GM23338 (cell line): Measurements from ENCODE around the gene GDA. TPM values are rescaled to one million over a fixed set of nuclear protein-coding genes. Genes with fewer than 3 reads are reported as not detected.

ENCODE experiments used
- ATAC-seq: fragments of 200-7000 bp; cut with Tn5 transposase; 3 replicates; pipeline ENCODE4 v1.9.1; 2020
- DNase-seq: peaks from one replicate; pipeline ENCODE4 v3.0.0-alpha.2; 2015; ENCODE audit warnings: low spot score
- H2AFZ ChIP-seq: fragments of 200-600 bp; sonication (generic); 2 replicates; pipeline ENCODE4 v1.8.0; 2016; ENCODE audit warnings: antibody characterized with exemption, mild to moderate bottlenecking, moderate library complexity
- H3F3A ChIP-seq: fragments of 200-600 bp; sonication (generic); replicated peaks from 2 replicates; pipeline ENCODE4 v1.8.0; 2017; ENCODE audit warnings: antibody characterized with exemption, mixed run types, low read depth
- H3K27ac ChIP-seq: fragments of 200-600 bp; sonication (generic); 2 replicates; pipeline ENCODE4 v1.6.1; 2016; ENCODE audit warnings: low read depth
- H3K27me3 ChIP-seq: fragments of 200-600 bp; sonication (generic); 2 replicates; pipeline ENCODE4 v1.8.0; 2016; ENCODE audit warnings: mild to moderate bottlenecking, mixed run types, moderate library complexity; ENCODE audit not compliant: insufficient read depth
- H3K36me3 ChIP-seq: fragments of 200-600 bp; sonication (generic); 2 replicates; pipeline ENCODE4 v1.8.0; 2016; ENCODE audit warnings: mild to moderate bottlenecking; ENCODE audit not compliant: insufficient read depth
- H3K4me1 ChIP-seq: fragments of 200-600 bp; sonication (generic); 2 replicates; pipeline ENCODE4 v1.8.0; 2016; ENCODE audit warnings: mild to moderate bottlenecking, moderate library complexity; ENCODE audit not compliant: insufficient read depth
- H3K4me2 ChIP-seq: fragments of 200-600 bp; sonication (generic); 2 replicates; pipeline ENCODE4 v1.7.1; 2017; ENCODE audit warnings: mixed run types
- H3K4me3 ChIP-seq: fragments of 200-600 bp; sonication (generic); 2 replicates; pipeline ENCODE4 v1.6.1; 2016; ENCODE audit warnings: mixed run types
- H3K79me2 ChIP-seq: fragments of 200-600 bp; sonication (generic); replicated peaks from 2 replicates; pipeline ENCODE4 v1.8.0; 2017; ENCODE audit warnings: mild to moderate bottlenecking; ENCODE audit not compliant: insufficient read depth
- H3K9me2 ChIP-seq: fragments of 200-600 bp; sonication (generic); 2 replicates; pipeline ENCODE4 v1.8.0; 2017; ENCODE audit not compliant: insufficient read depth
- H4K20me1 ChIP-seq: fragments of 200-600 bp; sonication (generic); replicated peaks from 2 replicates; pipeline ENCODE4 v1.8.0; 2017; ENCODE audit warnings: mild to moderate bottlenecking; ENCODE audit not compliant: insufficient read depth
- H3K27ac Mint-ChIP-seq: 2 replicates; pipeline ENCODE4 v1.8.0; 2020; ENCODE audit warnings: inconsistent platforms, mild to moderate bottlenecking, moderate library complexity, mixed read lengths
- H3K27me3 Mint-ChIP-seq: 3 replicates; pipeline ENCODE4 v1.8.0; 2022; ENCODE audit warnings: low read depth, mild to moderate bottlenecking, moderate library complexity, mixed read lengths, inconsistent platforms; ENCODE audit not compliant: insufficient read depth, poor library complexity
- H3K36me3 Mint-ChIP-seq: 3 replicates; pipeline ENCODE4 v1.8.0; 2021; ENCODE audit warnings: low read depth, mild to moderate bottlenecking, inconsistent platforms, moderate library complexity, mixed read lengths
- H3K4me1 Mint-ChIP-seq: 3 replicates; pipeline ENCODE4 v1.8.0; 2020; ENCODE audit warnings: mild to moderate bottlenecking, inconsistent platforms, mixed read lengths
- H3K4me3 Mint-ChIP-seq: 3 replicates; pipeline ENCODE4 v1.8.0; 2021; ENCODE audit warnings: moderate library complexity, mild to moderate bottlenecking, inconsistent platforms, mixed read lengths
- H3K9me3 Mint-ChIP-seq: 3 replicates; pipeline ENCODE4 v1.8.0; 2020; ENCODE audit warnings: moderate library complexity, mild to moderate bottlenecking, inconsistent platforms, mixed read lengths
- CREB1 ChIP-seq: fragments of 250-450 bp; sonication (Bioruptor Pico); IDR thresholded peaks from 2 replicates; pipeline ENCODE4 v1.5.0; 2020; ENCODE audit warnings: low read depth, mild to moderate bottlenecking, moderate library complexity
- EZH2 ChIP-seq: fragments of 200-600 bp; sonication (generic); IDR thresholded peaks from one replicate; pipeline ENCODE4 v1.8.0; 2017; ENCODE audit warnings: antibody characterized with exemption, mild to moderate bottlenecking, low read depth; ENCODE audit not compliant: unreplicated experiment
- EZH2phosphoT487 ChIP-seq: fragments of 200-600 bp; sonication (generic); IDR thresholded peaks from one replicate; pipeline ENCODE4 v1.8.1; 2018; ENCODE audit warnings: antibody characterized with exemption; ENCODE audit not compliant: unreplicated experiment
- JUNB ChIP-seq: IDR thresholded peaks from one replicate; pipeline ENCODE4 v1.6.1; 2016; ENCODE audit warnings: antibody characterized with exemption; ENCODE audit not compliant: unreplicated experiment
- NANOG ChIP-seq: IDR thresholded peaks from 2 replicates; pipeline ENCODE4 v1.6.1; 2016; ENCODE audit warnings: antibody characterized with exemption, borderline replicate concordance
- POLR2AphosphoS5 ChIP-seq: IDR thresholded peaks from 2 replicates; pipeline ENCODE4 v1.6.1; 2016; ENCODE audit warnings: antibody characterized with exemption, low read depth
- STAT1 ChIP-seq: IDR thresholded peaks from one replicate; pipeline ENCODE4 v1.6.1; 2016; ENCODE audit warnings: antibody characterized with exemption; ENCODE audit not compliant: unreplicated experiment
- ZNF114 ChIP-seq: fragments of 250-450 bp; sonication (Bioruptor Pico); IDR thresholded peaks from 2 replicates; pipeline ENCODE4 v1.5.0; 2020; ENCODE audit warnings: mild to moderate bottlenecking, moderate library complexity
- ZNF331 ChIP-seq: fragments of 250-450 bp; sonication (Bioruptor Pico); IDR thresholded peaks from 2 replicates; pipeline ENCODE4 v1.5.0; 2020; ENCODE audit warnings: low read depth, mild to moderate bottlenecking, moderate library complexity
- polyA plus RNA-seq: library from polyadenylated mRNA; unstranded; fragments of >200 nt; fragmentation: Nextera tagmentation; extraction: Ambion mirVana; gene quantifications from 2 replicates; pipeline ENCODE4 v1.2.1, GENCODE V29; 2016
- total RNA-seq: library from RNA; depleted of rRNA; stranded (reverse); fragments of >200 nt; shearing (Covaris generic); gene quantifications from 2 replicates; pipeline ENCODE4 v1.2.3, GENCODE V29; 2014
- TF ChIP-seq, protein P1 (sequence below): IDR thresholded peaks from 2 replicates; pipeline ENCODE4 v1.6.1; 2016; ENCODE audit warnings: antibody characterized with exemption
- TF ChIP-seq, protein P2 (sequence below): IDR thresholded peaks from one replicate; pipeline ENCODE4 v1.6.1; 2018; ENCODE audit warnings: antibody characterized with exemption; ENCODE audit not compliant: unreplicated experiment
- TF ChIP-seq, protein P3 (sequence below): fragments of 250-450 bp; sonication (Bioruptor Pico); IDR thresholded peaks from 2 replicates; pipeline ENCODE4 v1.5.0; 2020; ENCODE audit warnings: mild to moderate bottlenecking, moderate library complexity
- TF ChIP-seq, protein P4 (sequence below), 2 experiments: fragments of 200-600 bp in 1 of 2; sonication (generic) in 1 of 2; conservative IDR thresholded peaks; 2 replicates each; pipeline versions ENCODE4 v1.5.1 to v1.6.1; 2016 to 2017; ENCODE audit warnings: antibody characterized with exemption in 2 of 2, low read depth in 2 of 2, mild to moderate bottlenecking in 2 of 2, moderate library complexity in 1 of 2

GDA gene
- total and polyA plus RNA-seq, 2 experiments from 2014 or later = 4.0 to 5.8 TPM

DNA sequence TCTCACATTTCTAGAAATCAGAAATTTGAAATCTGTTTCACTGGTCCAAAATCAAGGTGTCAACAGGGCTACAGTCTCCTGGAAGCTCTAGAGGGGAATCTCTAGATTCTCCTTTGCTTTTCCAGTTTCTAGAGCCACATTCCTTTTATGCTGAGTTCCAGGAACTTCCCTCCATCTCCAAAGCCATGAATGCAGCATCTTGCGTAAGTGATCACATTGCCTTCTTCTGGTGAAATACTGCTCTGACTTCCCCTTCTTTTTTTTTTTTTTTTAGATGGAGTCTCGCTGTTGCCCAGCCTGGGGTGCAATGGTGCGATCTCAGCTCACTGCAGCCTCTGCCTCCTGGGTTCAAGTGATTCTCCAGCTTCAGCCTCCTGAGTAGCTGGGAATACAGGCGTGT is 23.8 kb downstream of the GDA start:
- H3K36me3 Mint-ChIP-seq = no peaks in the 10 kb centered on the region
- H3K4me1 ChIP-seq = no peaks in the 10 kb centered on the region
- no peaks in the 10 kb centered on the region for H3K9me3 Mint-ChIP-seq
- H3K4me1 Mint-ChIP-seq = peaks cover 4% of the 10 kb centered on the region; the same call in 2 of the 3 replicates
- no peaks in the 10 kb centered on the region for H3K79me2 ChIP-seq
- no peak overlapping the region for H3K4me2 ChIP-seq
- H3K27me3 ChIP-seq = no peaks in the 10 kb centered on the region
- H3K9me2 ChIP-seq = no peaks in the 10 kb centered on the region
- H3F3A ChIP-seq = no peaks in the 10 kb centered on the region
- H3K27me3 Mint-ChIP-seq = peaks cover 2% of the 10 kb centered on the region
- H3K27ac Mint-ChIP-seq = no peak overlapping the region
- no peak overlapping the region for H3K4me3 ChIP-seq
- DNase-seq (peak; percentile 14), ATAC-seq (no peak)
- no peaks in the 10 kb centered on the region for H4K20me1 ChIP-seq
- H3K36me3 ChIP-seq = no peaks in the 10 kb centered on the region
- no peak overlapping the region for H3K27ac ChIP-seq
- no peak overlapping the region for H3K4me3 Mint-ChIP-seq
- no peak overlapping the region for H2AFZ ChIP-seq
- no peak for TF ChIP-seq CREB1 (CRISPR knock-in tag)
- TF ChIP-seq EZH2phosphoT487 = no peak
- TF ChIP-seq, protein P1, sequence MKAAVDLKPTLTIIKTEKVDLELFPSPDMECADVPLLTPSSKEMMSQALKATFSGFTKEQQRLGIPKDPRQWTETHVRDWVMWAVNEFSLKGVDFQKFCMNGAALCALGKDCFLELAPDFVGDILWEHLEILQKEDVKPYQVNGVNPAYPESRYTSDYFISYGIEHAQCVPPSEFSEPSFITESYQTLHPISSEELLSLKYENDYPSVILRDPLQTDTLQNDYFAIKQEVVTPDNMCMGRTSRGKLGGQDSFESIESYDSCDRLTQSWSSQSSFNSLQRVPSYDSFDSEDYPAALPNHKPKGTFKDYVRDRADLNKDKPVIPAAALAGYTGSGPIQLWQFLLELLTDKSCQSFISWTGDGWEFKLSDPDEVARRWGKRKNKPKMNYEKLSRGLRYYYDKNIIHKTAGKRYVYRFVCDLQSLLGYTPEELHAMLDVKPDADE = no peak
- TF ChIP-seq, protein P2, sequence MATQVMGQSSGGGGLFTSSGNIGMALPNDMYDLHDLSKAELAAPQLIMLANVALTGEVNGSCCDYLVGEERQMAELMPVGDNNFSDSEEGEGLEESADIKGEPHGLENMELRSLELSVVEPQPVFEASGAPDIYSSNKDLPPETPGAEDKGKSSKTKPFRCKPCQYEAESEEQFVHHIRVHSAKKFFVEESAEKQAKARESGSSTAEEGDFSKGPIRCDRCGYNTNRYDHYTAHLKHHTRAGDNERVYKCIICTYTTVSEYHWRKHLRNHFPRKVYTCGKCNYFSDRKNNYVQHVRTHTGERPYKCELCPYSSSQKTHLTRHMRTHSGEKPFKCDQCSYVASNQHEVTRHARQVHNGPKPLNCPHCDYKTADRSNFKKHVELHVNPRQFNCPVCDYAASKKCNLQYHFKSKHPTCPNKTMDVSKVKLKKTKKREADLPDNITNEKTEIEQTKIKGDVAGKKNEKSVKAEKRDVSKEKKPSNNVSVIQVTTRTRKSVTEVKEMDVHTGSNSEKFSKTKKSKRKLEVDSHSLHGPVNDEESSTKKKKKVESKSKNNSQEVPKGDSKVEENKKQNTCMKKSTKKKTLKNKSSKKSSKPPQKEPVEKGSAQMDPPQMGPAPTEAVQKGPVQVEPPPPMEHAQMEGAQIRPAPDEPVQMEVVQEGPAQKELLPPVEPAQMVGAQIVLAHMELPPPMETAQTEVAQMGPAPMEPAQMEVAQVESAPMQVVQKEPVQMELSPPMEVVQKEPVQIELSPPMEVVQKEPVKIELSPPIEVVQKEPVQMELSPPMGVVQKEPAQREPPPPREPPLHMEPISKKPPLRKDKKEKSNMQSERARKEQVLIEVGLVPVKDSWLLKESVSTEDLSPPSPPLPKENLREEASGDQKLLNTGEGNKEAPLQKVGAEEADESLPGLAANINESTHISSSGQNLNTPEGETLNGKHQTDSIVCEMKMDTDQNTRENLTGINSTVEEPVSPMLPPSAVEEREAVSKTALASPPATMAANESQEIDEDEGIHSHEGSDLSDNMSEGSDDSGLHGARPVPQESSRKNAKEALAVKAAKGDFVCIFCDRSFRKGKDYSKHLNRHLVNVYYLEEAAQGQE = no peak
- TF ChIP-seq POLR2AphosphoS5 = no peak
- no peak for TF ChIP-seq NANOG
- TF ChIP-seq STAT1 = no peak
- TF ChIP-seq JUNB = no peak
- no peak for TF ChIP-seq ZNF114
- TF ChIP-seq EZH2 = no peak
- TF ChIP-seq, protein P3, sequence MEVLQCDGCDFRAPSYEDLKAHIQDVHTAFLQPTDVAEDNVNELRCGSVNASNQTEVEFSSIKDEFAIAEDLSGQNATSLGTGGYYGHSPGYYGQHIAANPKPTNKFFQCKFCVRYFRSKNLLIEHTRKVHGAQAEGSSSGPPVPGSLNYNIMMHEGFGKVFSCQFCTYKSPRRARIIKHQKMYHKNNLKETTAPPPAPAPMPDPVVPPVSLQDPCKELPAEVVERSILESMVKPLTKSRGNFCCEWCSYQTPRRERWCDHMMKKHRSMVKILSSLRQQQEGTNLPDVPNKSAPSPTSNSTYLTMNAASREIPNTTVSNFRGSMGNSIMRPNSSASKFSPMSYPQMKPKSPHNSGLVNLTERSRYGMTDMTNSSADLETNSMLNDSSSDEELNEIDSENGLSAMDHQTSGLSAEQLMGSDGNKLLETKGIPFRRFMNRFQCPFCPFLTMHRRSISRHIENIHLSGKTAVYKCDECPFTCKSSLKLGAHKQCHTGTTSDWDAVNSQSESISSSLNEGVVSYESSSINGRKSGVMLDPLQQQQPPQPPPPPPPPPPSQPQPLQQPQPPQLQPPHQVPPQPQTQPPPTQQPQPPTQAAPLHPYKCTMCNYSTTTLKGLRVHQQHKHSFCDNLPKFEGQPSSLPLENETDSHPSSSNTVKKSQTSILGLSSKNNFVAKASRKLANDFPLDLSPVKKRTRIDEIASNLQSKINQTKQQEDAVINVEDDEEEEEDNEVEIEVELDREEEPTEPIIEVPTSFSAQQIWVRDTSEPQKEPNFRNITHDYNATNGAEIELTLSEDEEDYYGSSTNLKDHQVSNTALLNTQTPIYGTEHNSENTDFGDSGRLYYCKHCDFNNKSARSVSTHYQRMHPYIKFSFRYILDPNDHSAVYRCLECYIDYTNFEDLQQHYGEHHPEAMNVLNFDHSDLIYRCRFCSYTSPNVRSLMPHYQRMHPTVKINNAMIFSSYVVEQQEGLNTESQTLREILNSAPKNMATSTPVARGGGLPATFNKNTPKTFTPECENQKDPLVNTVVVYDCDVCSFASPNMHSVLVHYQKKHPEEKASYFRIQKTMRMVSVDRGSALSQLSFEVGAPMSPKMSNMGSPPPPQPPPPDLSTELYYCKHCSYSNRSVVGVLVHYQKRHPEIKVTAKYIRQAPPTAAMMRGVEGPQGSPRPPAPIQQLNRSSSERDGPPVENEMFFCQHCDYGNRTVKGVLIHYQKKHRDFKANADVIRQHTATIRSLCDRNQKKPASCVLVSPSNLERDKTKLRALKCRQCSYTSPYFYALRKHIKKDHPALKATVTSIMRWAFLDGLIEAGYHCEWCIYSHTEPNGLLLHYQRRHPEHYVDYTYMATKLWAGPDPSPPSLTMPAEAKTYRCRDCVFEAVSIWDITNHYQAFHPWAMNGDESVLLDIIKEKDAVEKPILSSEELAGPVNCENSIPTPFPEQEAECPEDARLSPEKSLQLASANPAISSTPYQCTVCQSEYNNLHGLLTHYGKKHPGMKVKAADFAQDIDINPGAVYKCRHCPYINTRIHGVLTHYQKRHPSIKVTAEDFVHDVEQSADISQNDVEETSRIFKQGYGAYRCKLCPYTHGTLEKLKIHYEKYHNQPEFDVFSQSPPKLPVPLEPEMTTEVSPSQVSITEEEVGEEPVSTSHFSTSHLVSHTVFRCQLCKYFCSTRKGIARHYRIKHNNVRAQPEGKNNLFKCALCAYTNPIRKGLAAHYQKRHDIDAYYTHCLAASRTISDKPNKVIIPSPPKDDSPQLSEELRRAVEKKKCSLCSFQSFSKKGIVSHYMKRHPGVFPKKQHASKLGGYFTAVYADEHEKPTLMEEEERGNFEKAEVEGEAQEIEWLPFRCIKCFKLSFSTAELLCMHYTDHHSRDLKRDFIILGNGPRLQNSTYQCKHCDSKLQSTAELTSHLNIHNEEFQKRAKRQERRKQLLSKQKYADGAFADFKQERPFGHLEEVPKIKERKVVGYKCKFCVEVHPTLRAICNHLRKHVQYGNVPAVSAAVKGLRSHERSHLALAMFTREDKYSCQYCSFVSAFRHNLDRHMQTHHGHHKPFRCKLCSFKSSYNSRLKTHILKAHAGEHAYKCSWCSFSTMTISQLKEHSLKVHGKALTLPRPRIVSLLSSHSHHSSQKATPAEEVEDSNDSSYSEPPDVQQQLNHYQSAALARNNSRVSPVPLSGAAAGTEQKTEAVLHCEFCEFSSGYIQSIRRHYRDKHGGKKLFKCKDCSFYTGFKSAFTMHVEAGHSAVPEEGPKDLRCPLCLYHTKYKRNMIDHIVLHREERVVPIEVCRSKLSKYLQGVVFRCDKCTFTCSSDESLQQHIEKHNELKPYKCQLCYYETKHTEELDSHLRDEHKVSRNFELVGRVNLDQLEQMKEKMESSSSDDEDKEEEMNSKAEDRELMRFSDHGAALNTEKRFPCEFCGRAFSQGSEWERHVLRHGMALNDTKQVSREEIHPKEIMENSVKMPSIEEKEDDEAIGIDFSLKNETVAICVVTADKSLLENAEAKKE = no peak
- TF ChIP-seq, protein P4, sequence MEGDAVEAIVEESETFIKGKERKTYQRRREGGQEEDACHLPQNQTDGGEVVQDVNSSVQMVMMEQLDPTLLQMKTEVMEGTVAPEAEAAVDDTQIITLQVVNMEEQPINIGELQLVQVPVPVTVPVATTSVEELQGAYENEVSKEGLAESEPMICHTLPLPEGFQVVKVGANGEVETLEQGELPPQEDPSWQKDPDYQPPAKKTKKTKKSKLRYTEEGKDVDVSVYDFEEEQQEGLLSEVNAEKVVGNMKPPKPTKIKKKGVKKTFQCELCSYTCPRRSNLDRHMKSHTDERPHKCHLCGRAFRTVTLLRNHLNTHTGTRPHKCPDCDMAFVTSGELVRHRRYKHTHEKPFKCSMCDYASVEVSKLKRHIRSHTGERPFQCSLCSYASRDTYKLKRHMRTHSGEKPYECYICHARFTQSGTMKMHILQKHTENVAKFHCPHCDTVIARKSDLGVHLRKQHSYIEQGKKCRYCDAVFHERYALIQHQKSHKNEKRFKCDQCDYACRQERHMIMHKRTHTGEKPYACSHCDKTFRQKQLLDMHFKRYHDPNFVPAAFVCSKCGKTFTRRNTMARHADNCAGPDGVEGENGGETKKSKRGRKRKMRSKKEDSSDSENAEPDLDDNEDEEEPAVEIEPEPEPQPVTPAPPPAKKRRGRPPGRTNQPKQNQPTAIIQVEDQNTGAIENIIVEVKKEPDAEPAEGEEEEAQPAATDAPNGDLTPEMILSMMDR (conservative IDR thresholded peaks at IDR 0.05; ENCODE audit: low read depth in 2 of 2) = no peak
- no peak for TF ChIP-seq ZNF331
